GM23338 (cell line): ENCODE measurements around the gene SCN4B.

Experiments used
- CREB1 ChIP-seq: fragments of 250-450 bp; sonication (Bioruptor Pico); IDR thresholded peaks from 2 replicates; pipeline ENCODE4 v1.5.0; 2020; ENCODE audit warnings: low read depth, mild to moderate bottlenecking, moderate library complexity
- CTCF ChIP-seq, 2 experiments: fragments of 200-600 bp in 1 of 2; sonication (generic) in 1 of 2; conservative IDR thresholded peaks; 2 replicates each; pipeline versions ENCODE4 v1.5.1 to v1.6.1; 2016 to 2017; ENCODE audit warnings: antibody characterized with exemption in 2 of 2, low read depth in 2 of 2, mild to moderate bottlenecking in 2 of 2, moderate library complexity in 1 of 2
- EZH2 ChIP-seq: fragments of 200-600 bp; sonication (generic); IDR thresholded peaks from one replicate; pipeline ENCODE4 v1.8.0; 2017; ENCODE audit warnings: antibody characterized with exemption, mild to moderate bottlenecking, low read depth; ENCODE audit not compliant: unreplicated experiment
- EZH2phosphoT487 ChIP-seq: fragments of 200-600 bp; sonication (generic); IDR thresholded peaks from one replicate; pipeline ENCODE4 v1.8.1; 2018; ENCODE audit warnings: antibody characterized with exemption; ENCODE audit not compliant: unreplicated experiment
- POLR2AphosphoS5 ChIP-seq: IDR thresholded peaks from 2 replicates; pipeline ENCODE4 v1.6.1; 2016; ENCODE audit warnings: antibody characterized with exemption, low read depth
- REST ChIP-seq: IDR thresholded peaks from one replicate; pipeline ENCODE4 v1.6.1; 2018; ENCODE audit warnings: antibody characterized with exemption; ENCODE audit not compliant: unreplicated experiment

- TF ChIP-seq CREB1 (CRISPR knock-in tag) (no peak), CTCF (conservative IDR thresholded peaks at IDR 0.05; ENCODE audit: low read depth in 2 of 2) (no peak), EZH2 (no peak), EZH2phosphoT487 (no peak), POLR2AphosphoS5 (no peak), REST (no peak)
Observed at GRCh38 chr11:118167906-118168305, 15.3 kb upstream of the SCN4B start.
